ENCODE measurements around the gene MTA1.

GRCh38 chr14:105421723-105422615, 2.3 kb downstream of the MTA1 start:
- TF ChIP-seq CTCF (IDR thresholded peaks at IDR 0.05; ENCODE audit: low read depth, low read length), result no peak
- no peak for TF ChIP-seq MYC (IDR thresholded peaks at IDR 0.05; ENCODE audit: low read depth, low read length)
- peak; percentile 16; the same call in 1 of the 2 replicates for TF ChIP-seq MAX (IDR thresholded peaks at IDR 0.05; ENCODE audit: low read depth, low read length)
- no peak for TF ChIP-seq POLR2A (IDR thresholded peaks at IDR 0.05; ENCODE audit: extremely low read depth, insufficient read length)

Measured in NB4 (cell line).